Stimulated activated CD4-positive, alpha-beta T cell treated with anti-CD3 and anti-CD28 coated beads, TNF-alpha, amount 100 ng/mL, for 48 hours (primary cell): ENCODE data around the gene NRAP.

Source experiments
- DNase-seq, 3 donors: peaks; one replicate each; pipeline ENCODE4 v3.0.0-alpha.2; 2020; ENCODE audit warnings: low read depth in 3 of 3

NRAP gene

GRCh38 chr10:113605268-113605978 lies 58.4 kb downstream of the NRAP start:
- DNase-seq, result no peak

GRCh38 chr10:113604572-113604971 lies 59.3 kb downstream of the NRAP start:
- no peak for DNase-seq

- DNase-seq, result no peak
Measured at GRCh38 chr10:113603057-113603777, 60.6 kb downstream of the NRAP start.

- no peak for DNase-seq
Measured at GRCh38 chr10:113600569-113600968, 63.3 kb downstream of the NRAP start.

GRCh38 chr10:113594652-113595051 lies 69.2 kb downstream of the NRAP start:
- DNase-seq, result no peak

- DNase-seq, result no peak
Measured at GRCh38 chr10:113592380-113592779, 71.5 kb downstream of the NRAP start.

- DNase-seq, result no peak
Measured at GRCh38 chr10:113590581-113590980, 73.3 kb downstream of the NRAP start.

GRCh38 chr10:113589201-113589770 lies 74.6 kb downstream of the NRAP start:
- DNase-seq, result no peak

GRCh38 chr10:113585949-113586348 lies 77.9 kb downstream of the NRAP start:
- DNase-seq, result no peak

GRCh38 chr10:113583571-113583970 lies 80.3 kb downstream of the NRAP start:
- no peak for DNase-seq

- no peak for DNase-seq
Measured at GRCh38 chr10:113581092-113581491, 82.7 kb downstream of the NRAP start.

- no peak for DNase-seq
Measured at GRCh38 chr10:113578773-113579172, 85.1 kb downstream of the NRAP start.

- DNase-seq, result peak in 1 of 3 donors; percentile 5
Measured at GRCh38 chr10:113576852-113577251, 87.0 kb downstream of the NRAP start.

GRCh38 chr10:113573368-113573767 lies 90.5 kb downstream of the NRAP start:
- no peak for DNase-seq

GRCh38 chr10:113572520-113573290 lies 91.1 kb downstream of the NRAP start:
- no peak for DNase-seq

GRCh38 chr10:113569576-113569975 lies 94.3 kb downstream of the NRAP start:
- no peak for DNase-seq

GRCh38 chr10:113566888-113567287 lies 97.0 kb downstream of the NRAP start:
- DNase-seq, result no peak

- no peak for DNase-seq
Measured at GRCh38 chr10:113565364-113565763, 98.5 kb downstream of the NRAP start.

GRCh38 chr10:113563306-113564088 lies 100.3 kb downstream of the NRAP start:
- DNase-seq, result peak; percentile 48 to 58 (median 50)

- no peak for DNase-seq
Measured at GRCh38 chr10:113562704-113563103, 101.1 kb downstream of the NRAP start.

GRCh38 chr10:113562069-113562468 lies 101.8 kb downstream of the NRAP start:
- DNase-seq, result no peak
